Left lung (tissue), 10 donors: ENCODE measurements around the gene EIF4G3. TPM values are rescaled to one million over a fixed set of nuclear protein-coding genes. Genes with fewer than 3 reads are reported as not detected.

ENCODE experiments used
- ATAC-seq: fragments of 200-7000 bp; cut with Tn5 transposase; one replicate; pipeline ENCODE4 v1.9.1; 2020; ENCODE audit warnings: moderate library complexity
- DNase-seq, 4 donors: peaks; one replicate each; pipeline ENCODE4 v3.0.0-alpha.2; 2013 to 2020
- H3K27ac ChIP-seq, 2 donors: fragments of 200-600 bp; sonication (generic) in 1 of 2; one replicate each; pipeline versions ENCODE4 v1.5.0 to v1.8.0; 2020 to 2021
- H3K27me3 ChIP-seq, 2 donors: fragments of 200-600 bp; sonication (generic) in 1 of 2; one replicate each; pipeline versions ENCODE4 v1.5.0 to v1.8.0; 2020 to 2021
- H3K36me3 ChIP-seq, 2 donors: fragments of 200-600 bp; sonication (generic) in 1 of 2; one replicate each; pipeline versions ENCODE4 v1.5.0 to v1.8.0; 2020 to 2021
- H3K4me1 ChIP-seq, 2 donors: fragments of 200-600 bp; one replicate each; pipeline ENCODE4 v1.8.0; 2021
- H3K4me3 ChIP-seq, 2 donors: fragments of 200-600 bp; sonication (generic) in 1 of 2; one replicate each; pipeline versions ENCODE4 v1.5.0 to v1.8.0; 2020 to 2021; ENCODE audit warnings: mild to moderate bottlenecking in 1 of 2
- H3K9me3 ChIP-seq, 2 donors: fragments of 200-600 bp; sonication (generic) in 1 of 2; one replicate each; pipeline versions ENCODE4 v1.5.0 to v1.8.0; 2020 to 2021
- CTCF ChIP-seq, 2 donors: fragments of 200-600 bp; sonication (generic) in 1 of 2; IDR thresholded peaks; one replicate each; pipeline versions ENCODE4 v1.5.0 to v1.8.0; 2021; ENCODE audit warnings: antibody characterized with exemption in 2 of 2
- intact Hi-C, 2 donors: fragments of 100-400 bp; cut with DNase I; formaldehyde crosslinking; loops; one replicate each; pipeline versions ENCODE4 v1.11.2 to v1.14.2; 2022
- polyA plus RNA-seq, 6 donors: library from polyadenylated mRNA; unstranded; fragments of 120-200 nt; gene quantifications; one replicate each; pipeline ENCODE4 v1.2.1, GENCODE V29; 2013; ENCODE audit not compliant: insufficient read length in 6 of 6
- total RNA-seq, 2 donors: library from RNA; stranded (reverse); fragmentation: NEBNext Ultra II Directional; extraction: Animal tissue kit (Norgen Biotek cat#: 25700); gene quantifications; one replicate each; pipeline ENCODE4 v1.2.1, GENCODE V29; 2021
- donor health status: DM: no; HTN: yes; CAD: no.
- donor health status: DM: no; HTN: no; CAD: no.

The EIF4G3 gene
- total and polyA plus RNA-seq, 8 donors, result 54.6 to 67.9 (median 61.7) TPM

DNA sequence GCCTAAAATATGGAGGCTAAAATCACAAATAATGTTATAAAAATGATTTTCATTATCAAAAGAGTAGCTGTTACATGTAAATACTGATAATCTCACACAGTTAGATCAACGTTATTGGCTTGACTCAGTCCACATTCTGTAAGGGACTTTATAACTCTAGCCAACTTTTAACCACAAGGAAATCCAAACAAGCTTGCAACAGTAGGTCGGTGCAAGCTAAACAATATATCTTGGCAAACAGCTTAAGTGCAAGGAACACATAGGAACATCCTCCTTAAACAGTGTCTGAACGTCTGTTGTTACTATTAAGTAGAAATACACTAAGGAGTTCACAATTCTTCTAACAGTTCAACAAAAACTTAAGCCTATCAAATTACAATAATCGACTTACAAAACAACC lies 126.7 kb downstream of the EIF4G3 start:
- no peak for ATAC-seq
- no peak overlapping the region for H3K27ac ChIP-seq
- H3K9me3 ChIP-seq, result no peaks in the 10 kb centered on the region
- DNase-seq, result peak in 1 of 4 donors; percentile 56
- H3K36me3 ChIP-seq, result no peaks in the 10 kb centered on the region
- no peaks in the 10 kb centered on the region for H3K27me3 ChIP-seq
- intact Hi-C loops, result no loop called here
- TF ChIP-seq CTCF (IDR thresholded peaks at IDR 0.05), result no peak
- H3K4me3 ChIP-seq, result no peak overlapping the region
- H3K4me1 ChIP-seq, result peaks cover 10 to 26% of the 10 kb centered on the region in 2 donors

DNA sequence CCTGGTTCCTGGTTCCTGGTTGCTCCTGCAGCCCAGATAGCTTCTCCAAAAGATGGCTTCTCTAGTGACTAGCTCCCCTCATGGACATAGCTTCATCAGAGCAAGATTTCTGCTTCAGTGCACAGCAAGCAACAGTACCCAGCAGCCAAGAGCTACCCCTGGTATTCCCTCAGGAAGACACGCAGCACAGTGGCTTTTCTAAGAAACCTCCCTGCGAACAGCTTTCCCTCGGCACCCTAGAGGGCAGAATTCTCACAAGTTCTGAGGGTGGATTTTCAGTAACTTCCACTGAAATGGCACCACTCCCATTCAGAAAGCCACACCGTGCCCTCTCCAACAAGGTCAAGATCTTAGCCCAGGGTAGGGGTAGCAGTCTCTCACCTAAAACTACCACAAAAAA lies 128.2 kb downstream of the EIF4G3 start:
- no peak for TF ChIP-seq CTCF (IDR thresholded peaks at IDR 0.05)
- Histone ChIP-seq H3K9me3 (no peaks in the 10 kb centered on the region), H3K36me3 (no peaks in the 10 kb centered on the region), H3K27ac (no peak overlapping the region), H3K4me3 (no peak overlapping the region), H3K27me3 (no peaks in the 10 kb centered on the region), H3K4me1 (peaks cover 10 to 30% of the 10 kb centered on the region in 2 donors)
- intact Hi-C loops, result no loop called here
- no peak for DNase-seq
- ATAC-seq, result no peak

GRCh38 chr1:21046132-21046531 lies 130.6 kb downstream of the EIF4G3 start:
- H3K27me3 ChIP-seq, result no peaks in the 10 kb centered on the region
- H3K4me3 ChIP-seq, result no peak overlapping the region
- H3K27ac ChIP-seq, result no peak overlapping the region
- H3K36me3 ChIP-seq, result no peaks in the 10 kb centered on the region
- TF ChIP-seq CTCF (IDR thresholded peaks at IDR 0.05), result no peak
- peaks cover 10 to 28% of the 10 kb centered on the region in 2 donors for H3K4me1 ChIP-seq
- DNase-seq, result no peak
- H3K9me3 ChIP-seq, result no peaks in the 10 kb centered on the region
- intact Hi-C loops, result no loop called here
- ATAC-seq, result no peak

GRCh38 chr1:21045351-21045750 lies 131.3 kb downstream of the EIF4G3 start:
- no peak for TF ChIP-seq CTCF (IDR thresholded peaks at IDR 0.05)
- H3K27ac ChIP-seq, result no peak overlapping the region
- H3K27me3 ChIP-seq, result no peaks in the 10 kb centered on the region
- ATAC-seq (no peak), DNase-seq (no peak)
- H3K36me3 ChIP-seq, result no peaks in the 10 kb centered on the region
- intact Hi-C loops, result no loop called here
- peaks cover 10 to 25% of the 10 kb centered on the region in 2 donors for H3K4me1 ChIP-seq
- H3K4me3 ChIP-seq, result no peak overlapping the region
- H3K9me3 ChIP-seq, result no peaks in the 10 kb centered on the region

GRCh38 chr1:21042929-21043605 lies 133.6 kb downstream of the EIF4G3 start:
- Histone ChIP-seq H3K27me3 (no peaks in the 10 kb centered on the region), H3K36me3 (no peaks in the 10 kb centered on the region), H3K4me1 (peaks cover 5 to 25% of the 10 kb centered on the region in 2 donors), H3K9me3 (no peaks in the 10 kb centered on the region), H3K4me3 (no peak overlapping the region), H3K27ac (no peak overlapping the region)
- ATAC-seq, result no peak
- intact Hi-C loops, result no loop called here
- no peak for DNase-seq
- TF ChIP-seq CTCF (IDR thresholded peaks at IDR 0.05), result no peak
